ENCODE measurements around the gene NKAIN2. TPM values are rescaled to one million over a fixed set of nuclear protein-coding genes. Genes with fewer than 3 reads are reported as not detected.

The NKAIN2 gene
- total RNA-seq, 1 donor from 2014 or later = 0.56 TPM

- H3K4me1 Mint-ChIP-seq (ENCODE audit: low read depth, unreplicated experiment) = no peaks in the 10 kb centered on the region
These were observed 857.5 kb downstream of the NKAIN2 start for GRCh38 chr6:124661097-124661661.

GRCh38 chr6:124668028-124668427, 864.4 kb downstream of the NKAIN2 start:
- TF ChIP-seq CTCF (IDR thresholded peaks at IDR 0.05; ENCODE audit: partially characterized antibody, unreplicated experiment) = no peak
- Mint-ChIP-seq H3K36me3 (ENCODE audit: unreplicated experiment) (no peaks in the 10 kb centered on the region), H3K27me3 (ENCODE audit: unreplicated experiment) (no peaks in the 10 kb centered on the region), H3K4me1 (ENCODE audit: low read depth, unreplicated experiment) (no peaks in the 10 kb centered on the region), H3K27ac (ENCODE audit: unreplicated experiment) (no peak overlapping the region), H3K9me3 (ENCODE audit: unreplicated experiment) (no peaks in the 10 kb centered on the region), H3K4me3 (ENCODE audit: unreplicated experiment) (no peak overlapping the region)
- no peak for DNase-seq

More at GRCh38 chr6:124661097-124661661, 857.5 kb downstream of the NKAIN2 start:
- no peak overlapping the region for H3K4me3 Mint-ChIP-seq (ENCODE audit: unreplicated experiment)
- H3K36me3 Mint-ChIP-seq (ENCODE audit: unreplicated experiment) = no peaks in the 10 kb centered on the region
- TF ChIP-seq CTCF (IDR thresholded peaks at IDR 0.05; ENCODE audit: partially characterized antibody, unreplicated experiment) = no peak
- no peaks in the 10 kb centered on the region for H3K9me3 Mint-ChIP-seq (ENCODE audit: unreplicated experiment)
- DNase-seq = no peak
- H3K27ac Mint-ChIP-seq (ENCODE audit: unreplicated experiment) = no peak overlapping the region
- peaks cover 1% of the 10 kb centered on the region for H3K27me3 Mint-ChIP-seq (ENCODE audit: unreplicated experiment)

GRCh38 chr6:124669713-124670480, 866.2 kb downstream of the NKAIN2 start:
- no peak for DNase-seq
- no peak overlapping the region for H3K4me3 Mint-ChIP-seq (ENCODE audit: unreplicated experiment)
- no peaks in the 10 kb centered on the region for H3K4me1 Mint-ChIP-seq (ENCODE audit: low read depth, unreplicated experiment)

GRCh38 chr6:124670801-124671200, 867.1 kb downstream of the NKAIN2 start:
- no peak overlapping the region for H3K27ac Mint-ChIP-seq (ENCODE audit: unreplicated experiment)
- no peak overlapping the region for H3K4me3 Mint-ChIP-seq (ENCODE audit: unreplicated experiment)
- TF ChIP-seq CTCF (IDR thresholded peaks at IDR 0.05; ENCODE audit: partially characterized antibody, unreplicated experiment) = no peak
- H3K36me3 Mint-ChIP-seq (ENCODE audit: unreplicated experiment) = no peaks in the 10 kb centered on the region
- no peaks in the 10 kb centered on the region for H3K27me3 Mint-ChIP-seq (ENCODE audit: unreplicated experiment)
- no peak for DNase-seq
- H3K9me3 Mint-ChIP-seq (ENCODE audit: unreplicated experiment) = peaks cover 4% of the 10 kb centered on the region
- no peaks in the 10 kb centered on the region for H3K4me1 Mint-ChIP-seq (ENCODE audit: low read depth, unreplicated experiment)

More at GRCh38 chr6:124669713-124670480, 866.2 kb downstream of the NKAIN2 start:
- Mint-ChIP-seq H3K36me3 (ENCODE audit: unreplicated experiment) (no peaks in the 10 kb centered on the region), H3K27ac (ENCODE audit: unreplicated experiment) (no peak overlapping the region), H3K9me3 (ENCODE audit: unreplicated experiment) (peaks cover 4% of the 10 kb centered on the region), H3K27me3 (ENCODE audit: unreplicated experiment) (no peaks in the 10 kb centered on the region)
- TF ChIP-seq CTCF (IDR thresholded peaks at IDR 0.05; ENCODE audit: partially characterized antibody, unreplicated experiment) = no peak

- no peaks in the 10 kb centered on the region for H3K36me3 Mint-ChIP-seq (ENCODE audit: unreplicated experiment)
- peaks cover 4% of the 10 kb centered on the region for H3K9me3 Mint-ChIP-seq (ENCODE audit: unreplicated experiment)
- no peak overlapping the region for H3K27ac Mint-ChIP-seq (ENCODE audit: unreplicated experiment)
- no peaks in the 10 kb centered on the region for H3K27me3 Mint-ChIP-seq (ENCODE audit: unreplicated experiment)
- no peak overlapping the region for H3K4me3 Mint-ChIP-seq (ENCODE audit: unreplicated experiment)
- no peaks in the 10 kb centered on the region for H3K4me1 Mint-ChIP-seq (ENCODE audit: low read depth, unreplicated experiment)
- no peak for TF ChIP-seq CTCF (IDR thresholded peaks at IDR 0.05; ENCODE audit: partially characterized antibody, unreplicated experiment)
- no peak for DNase-seq
These were observed 867.7 kb downstream of the NKAIN2 start for GRCh38 chr6:124671324-124671723.

All from glutamatergic neuron (in vitro differentiated cells).